Endothelial cell of umbilical vein (primary cell): Measurements from ENCODE around the gene TMIGD3. TPM values are rescaled to one million over a fixed set of nuclear protein-coding genes. Genes with fewer than 3 reads are reported as not detected.

Experiments used
- BruUV-seq: library from RNA; stranded (reverse); fragments of 400-500 nt; replicated peaks from 2 replicates; lab custom pipeline; 2021; lab: Mats Ljungman, UMichigan
- CTCF ChIA-PET: fragments of 300-600, 350-600 bp; sonication (Branson Sonifier 250); formaldehyde crosslinking; loops from one replicate; lab custom pipeline; 2021; ENCODE audit warnings: antibody characterized with exemption, inconsistent platforms; lab: Charles Lee
- POLR2A ChIA-PET: fragments of 300-600, 350-600 bp; sonication (Branson Sonifier 250); formaldehyde crosslinking; loops from one replicate; lab custom pipeline; 2021; ENCODE audit warnings: antibody characterized with exemption, inconsistent platforms; lab: Charles Lee
- DNase-seq: peaks from one replicate; pipeline ENCODE4 v3.0.0-alpha.2; 2011; ENCODE audit warnings: low read depth, low spot score
- FAIRE-seq: peaks from 2 replicates; lab custom pipeline; 2011; peaks lifted over from hg19 to GRCh38; lab: Jason Lieb, UNC
- H2AFZ ChIP-seq: 2 replicates; pipeline ENCODE4 v1.6.0; 2012; ENCODE audit warnings: low read depth, low read length, control low read depth, inconsistent platforms
- H3K27ac ChIP-seq: 2 replicates; pipeline ENCODE4 v1.5.1; 2011; ENCODE audit warnings: low read depth, mild to moderate bottlenecking, control low read depth, low read length, moderate library complexity; ENCODE audit not compliant: insufficient read depth
- H3K27me3 ChIP-seq, 2 experiments: 2 replicates each; pipeline versions ENCODE4 v1.6.0 to v1.6.1; 2011; ENCODE audit warnings: low read length in 2 of 2, mixed read lengths in 1 of 2; ENCODE audit not compliant: control insufficient read depth in 2 of 2, insufficient read depth in 2 of 2
- H3K36me3 ChIP-seq, 2 experiments: 2 replicates in 1 of 2; 3 replicates in 1 of 2; pipeline ENCODE4 v1.5.1; 2011; ENCODE audit warnings: low read length in 2 of 2, mild to moderate bottlenecking in 1 of 2, moderate library complexity in 1 of 2; ENCODE audit not compliant: control insufficient read depth in 2 of 2, insufficient read depth in 2 of 2; ENCODE audit errors: extremely low read depth in 1 of 2
- H3K4me1 ChIP-seq: 3 replicates; pipeline ENCODE4 v1.5.1; 2011; ENCODE audit warnings: mild to moderate bottlenecking, low read length; ENCODE audit not compliant: control insufficient read depth, insufficient read depth; ENCODE audit errors: extremely low read depth
- H3K4me2 ChIP-seq: 2 replicates; pipeline ENCODE4 v1.6.1; 2011; ENCODE audit warnings: low read length, control low read depth, mixed read lengths; ENCODE audit not compliant: insufficient read depth
- H3K4me3 ChIP-seq, 3 experiments: fragments of 200-600 bp in 1 of 3; sonication (generic), shearing (Covaris generic) in 1 of 3; replicated peaks in 1 of 3; 2 replicates each; pipeline ENCODE4 v1.5.1; 2011 to 2016; ENCODE audit warnings: control low read depth in 3 of 3, low read length in 3 of 3, mild to moderate bottlenecking in 2 of 3, inconsistent platforms in 1 of 3, low read depth in 1 of 3, moderate library complexity in 1 of 3; ENCODE audit not compliant: insufficient read depth in 1 of 3
- H3K79me2 ChIP-seq: 2 replicates; pipeline ENCODE4 v1.6.0; 2012; ENCODE audit warnings: low read length, inconsistent platforms; ENCODE audit not compliant: control insufficient read depth, insufficient read depth
- H3K9ac ChIP-seq: replicated peaks from 2 replicates; pipeline ENCODE3; 2011; ENCODE audit warnings: low read length, control low read depth; ENCODE audit not compliant: insufficient read depth; ENCODE audit errors: extremely low read depth
- H3K9me1 ChIP-seq: replicated peaks from 3 replicates; pipeline ENCODE4 v1.6.0; 2011; ENCODE audit warnings: mild to moderate bottlenecking, low read length; ENCODE audit not compliant: control insufficient read depth, insufficient read depth; ENCODE audit errors: extremely low read depth
- H3K9me3 ChIP-seq: replicated peaks from 2 replicates; pipeline ENCODE4 v1.5.1; 2012; ENCODE audit warnings: low read length, inconsistent platforms; ENCODE audit not compliant: control insufficient read depth, insufficient read depth
- H4K20me1 ChIP-seq: replicated peaks from 2 replicates; pipeline ENCODE3; 2011; ENCODE audit warnings: mild to moderate bottlenecking, low read length; ENCODE audit not compliant: control insufficient read depth, insufficient read depth; ENCODE audit errors: extremely low read depth
- CTCF ChIP-seq, 2 donors: IDR thresholded peaks; 1 replicate in 1 of 2; 2 replicates in 1 of 2; pipeline ENCODE4 v1.5.1; 2011; ENCODE audit warnings: low read length in 2 of 2, mild to moderate bottlenecking in 2 of 2, moderate library complexity in 2 of 2, control low read depth in 1 of 2, inconsistent platforms in 1 of 2, low read depth in 1 of 2; ENCODE audit not compliant: insufficient read depth in 1 of 2; ENCODE audit errors: extremely low read depth in 1 of 2
- EZH2 ChIP-seq: IDR thresholded peaks from 2 replicates; pipeline ENCODE4 v1.6.1; 2012; ENCODE audit warnings: borderline replicate concordance, low read depth, mild to moderate bottlenecking, moderate library complexity, low read length, inconsistent platforms; ENCODE audit not compliant: severe bottlenecking
- FOS ChIP-seq: IDR thresholded peaks from 2 replicates; pipeline ENCODE4 v1.6.1; 2011; ENCODE audit warnings: mild to moderate bottlenecking, low read length, moderate library complexity, borderline replicate concordance; ENCODE audit not compliant: insufficient read depth
- GATA2 ChIP-seq: IDR thresholded peaks from 2 replicates; pipeline ENCODE4 v1.7.0; 2011; ENCODE audit warnings: low read depth, mild to moderate bottlenecking, moderate library complexity, mixed read lengths, low read length; ENCODE audit not compliant: insufficient read length, insufficient read depth
- JUN ChIP-seq: IDR thresholded peaks from 2 replicates; pipeline ENCODE4 v1.6.1; 2011; ENCODE audit warnings: borderline replicate concordance, low read depth; ENCODE audit not compliant: insufficient read length, insufficient read depth
- MAX ChIP-seq: IDR thresholded peaks from 2 replicates; pipeline ENCODE4 v1.6.1; 2011; ENCODE audit not compliant: insufficient read depth, insufficient read length
- MYC ChIP-seq: IDR thresholded peaks from one replicate; pipeline ENCODE4 v1.6.1; 2011; ENCODE audit warnings: mild to moderate bottlenecking, low read depth, low read length
- POLR2A ChIP-seq: IDR thresholded peaks from 2 replicates; pipeline ENCODE4 v1.6.1; 2012; ENCODE audit warnings: low read depth, mild to moderate bottlenecking, control low read depth, low read length
- POLR2AphosphoS5 ChIP-seq: IDR thresholded peaks from 2 replicates; pipeline ENCODE4 v1.6.1; 2012; ENCODE audit warnings: low read depth, mild to moderate bottlenecking, control low read depth, low read length, moderate library complexity; ENCODE audit not compliant: insufficient read depth
- dilution Hi-C: fragments of 300-500 bp; cut with MboI; formaldehyde crosslinking; loops from one replicate; pipeline ENCODE4 v1.15.0; 2019; ENCODE audit warnings: low sequenced_read_pairs; ENCODE audit not compliant: extremely low pct_ligation_motif_present
- intact Hi-C: fragments of 100-400 bp; cut with micrococcal nuclease; formaldehyde crosslinking; loops from one replicate; pipeline ENCODE4 v1.10.0; 2022
- polyA plus RNA-seq, 4 experiments: library from polyadenylated mRNA; depleted of rRNA in 3 of 4; stranded (reverse) in 3 of 4; unstranded in 1 of 4; fragments of >200 nt; gene quantifications; 2 replicates each; pipeline versions ENCODE4 v1.2.1 to v1.2.3, GENCODE V29; 2011 to 2012; ENCODE audit warnings: missing spikeins in 1 of 4
- total RNA-seq: library from RNA; stranded (reverse); gene quantifications from 2 replicates; pipeline ENCODE4 v1.2.3, GENCODE V29; 2021

Gene TMIGD3
- total and polyA plus RNA-seq, 2 donors (not counting 3 experiments of a cell fraction or from before 2014, with no cell fraction given): 0.07 to 0.49 TPM

DNA sequence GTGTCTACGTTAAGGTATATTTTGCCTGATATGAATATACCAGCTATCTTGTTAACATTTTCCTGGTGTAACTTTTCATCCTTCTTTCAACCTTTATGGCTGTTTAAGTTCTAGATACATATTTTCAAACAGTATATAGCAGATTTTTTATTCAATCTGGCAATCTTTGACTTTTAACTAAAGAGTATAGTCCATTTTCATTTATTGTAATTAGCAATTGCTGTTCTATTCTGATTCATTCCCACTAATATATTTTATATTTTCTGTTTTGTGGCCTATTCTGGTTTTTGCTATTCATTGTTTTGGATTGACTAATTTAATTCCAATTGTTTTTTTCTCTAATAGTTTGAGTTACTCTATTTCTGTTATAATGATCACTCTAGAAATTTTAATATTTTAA lies 37.0 kb downstream of the TMIGD3 start:
- no peaks in the 10 kb centered on the region for H3K27me3 ChIP-seq
- H3K36me3 ChIP-seq: peaks cover 0 to 4% of the 10 kb centered on the region in 2 experiments
- dilution Hi-C loops (no loop called here), intact Hi-C loops (no loop called here)
- H3K4me1 ChIP-seq: no peaks in the 10 kb centered on the region
- H3K4me3 ChIP-seq: no peak overlapping the region
- H2AFZ ChIP-seq: no peak overlapping the region
- no peak overlapping the region for H3K4me2 ChIP-seq
- POLR2A ChIA-PET: no interaction called here
- TF ChIP-seq MYC (no peak), FOS (no peak), POLR2AphosphoS5 (no peak), POLR2A (no peak), MAX (no peak), EZH2 (no peak), GATA2 (no peak), JUN (no peak), CTCF (IDR thresholded peaks at IDR 0.05; ENCODE audit: extremely low read depth in 1 of 2, insufficient read depth in 1 of 2, low read depth in 1 of 2, low read length in 2 of 2) (no peak)
- BruUV-seq: no TSS peak
- FAIRE-seq (no peak), DNase-seq (no peak)
- no peaks in the 10 kb centered on the region for H3K9me3 ChIP-seq
- CTCF ChIA-PET: no interaction called here
- no peak overlapping the region for H3K9ac ChIP-seq
- no peaks in the 10 kb centered on the region for H3K9me1 ChIP-seq
- no peaks in the 10 kb centered on the region for H3K79me2 ChIP-seq
- no peak overlapping the region for H3K27ac ChIP-seq
- H4K20me1 ChIP-seq: no peaks in the 10 kb centered on the region
